OCI-LY1 (cell line): ENCODE data around the gene GRB10.

Experiments
- H2AFZ ChIP-seq: fragments of 200-600 bp; sonication (generic), shearing (Covaris generic); 2 replicates; pipeline ENCODE4 v1.6.0; 2014; ENCODE audit warnings: antibody characterized with exemption, mild to moderate bottlenecking, low read length
- H3F3A ChIP-seq: fragments of 200-600 bp; sonication (generic), shearing (Covaris generic); 2 replicates; pipeline ENCODE4 v1.6.0; 2014; ENCODE audit warnings: mild to moderate bottlenecking, antibody characterized with exemption, low read length, moderate library complexity; ENCODE audit not compliant: insufficient read depth
- H3K27ac ChIP-seq: fragments of 200-600 bp; sonication (generic); 2 replicates; pipeline ENCODE4 v1.5.1; 2014; ENCODE audit warnings: low read length, mixed run types, mild to moderate bottlenecking, low read depth; ENCODE audit not compliant: poor library complexity, severe bottlenecking
- H3K27me3 ChIP-seq: fragments of 200-600 bp; sonication (generic); 2 replicates; pipeline ENCODE4 v1.6.0; 2014; ENCODE audit warnings: antibody characterized with exemption, mild to moderate bottlenecking, low read length, moderate library complexity; ENCODE audit not compliant: insufficient read depth
- H3K36me3 ChIP-seq: fragments of 200-600 bp; sonication (generic); 2 replicates; pipeline ENCODE4 v1.6.1; 2014; ENCODE audit warnings: mild to moderate bottlenecking, antibody characterized with exemption, low read length, moderate library complexity, mixed read lengths; ENCODE audit not compliant: insufficient read depth
- H3K4me1 ChIP-seq: fragments of 200-600 bp; sonication (generic); 2 replicates; pipeline ENCODE4 v1.5.1; 2014; ENCODE audit warnings: mild to moderate bottlenecking, low read length, moderate library complexity; ENCODE audit not compliant: insufficient read depth, severe bottlenecking
- H3K4me2 ChIP-seq: fragments of 200-600 bp; sonication (generic), shearing (Covaris generic); 2 replicates; pipeline ENCODE4 v1.6.1; 2014; ENCODE audit warnings: low read length
- H3K4me3 ChIP-seq: fragments of 200-600 bp; sonication (generic); 2 replicates; pipeline ENCODE4 v1.5.1; 2014; ENCODE audit warnings: low read length, low read depth, mild to moderate bottlenecking, mixed read lengths; ENCODE audit not compliant: poor library complexity, severe bottlenecking
- H3K79me2 ChIP-seq: fragments of 200-600 bp; shearing (Covaris generic); 2 replicates; pipeline ENCODE4 v1.6.1; 2016; ENCODE audit warnings: mixed run types, low read length, mixed read lengths; ENCODE audit not compliant: insufficient read depth
- H3K9ac ChIP-seq: fragments of 200-600 bp; sonication (generic), shearing (Covaris generic); 2 replicates; pipeline ENCODE4 v1.6.1; 2014; ENCODE audit warnings: mild to moderate bottlenecking, low read length, mixed read lengths
- H3K9me2 ChIP-seq: fragments of 200-600 bp; sonication (generic), shearing (Covaris generic); 2 replicates; pipeline ENCODE4 v1.6.1; 2014; ENCODE audit warnings: low read depth, mild to moderate bottlenecking, low read length, mixed read lengths
- H3K9me3 ChIP-seq: fragments of 200-600 bp; shearing (Covaris generic); 2 replicates; pipeline ENCODE4 v1.6.1; 2014; ENCODE audit warnings: low read length, mixed read lengths
- H4K20me1 ChIP-seq: fragments of 200-600 bp; sonication (generic), shearing (Covaris generic); 2 replicates; pipeline ENCODE4 v1.6.0; 2016; ENCODE audit warnings: mild to moderate bottlenecking, low read length; ENCODE audit not compliant: insufficient read depth
- CTCF ChIP-seq: fragments of 200-600 bp; sonication (generic), shearing (Covaris generic); IDR thresholded peaks from 2 replicates; pipeline ENCODE4 v1.5.1; 2017; ENCODE audit warnings: mild to moderate bottlenecking, antibody characterized with exemption, low read length, moderate library complexity, mixed read lengths
- EZH2 ChIP-seq: fragments of 200-600 bp; sonication (generic), shearing (Covaris generic); IDR thresholded peaks from 2 replicates; pipeline ENCODE4 v1.8.0; 2017; ENCODE audit warnings: borderline replicate concordance, mixed run types, mild to moderate bottlenecking, antibody characterized with exemption, low read length, moderate library complexity, mixed read lengths

GRB10 gene

GRCh38 chr7:50557099-50557498 lies 225.6 kb downstream of the GRB10 start:
- Histone ChIP-seq H2AFZ (no peak overlapping the region), H3K9ac (no peak overlapping the region), H3K4me1 (no peaks in the 10 kb centered on the region), H3K9me3 (no peaks in the 10 kb centered on the region), H3K4me3 (no peak overlapping the region), H3K9me2 (no peaks in the 10 kb centered on the region), H3K79me2 (no peaks in the 10 kb centered on the region), H3K27me3 (0 out of 2 replicates have a peak, but pooled peaks cover 3% of the 10 kb centered on the region), H3F3A (no peaks in the 10 kb centered on the region), H4K20me1 (no peaks in the 10 kb centered on the region), H3K36me3 (no peaks in the 10 kb centered on the region), H3K4me2 (no peak overlapping the region), H3K27ac (no peak overlapping the region)
- TF ChIP-seq EZH2: no peak
- TF ChIP-seq CTCF: no peak

GRCh38 chr7:50556247-50556991 lies 226.3 kb downstream of the GRB10 start:
- no peak overlapping the region for H3K27ac ChIP-seq
- TF ChIP-seq CTCF (no peak), EZH2 (no peak)
- H3K27me3 ChIP-seq: 0 out of 2 replicates have a peak, but pooled peaks cover 3% of the 10 kb centered on the region
- H3K79me2 ChIP-seq: no peaks in the 10 kb centered on the region
- no peak overlapping the region for H3K4me2 ChIP-seq
- no peaks in the 10 kb centered on the region for H3K9me3 ChIP-seq
- no peaks in the 10 kb centered on the region for H4K20me1 ChIP-seq
- no peak overlapping the region for H2AFZ ChIP-seq
- H3K36me3 ChIP-seq: no peaks in the 10 kb centered on the region
- no peaks in the 10 kb centered on the region for H3K4me1 ChIP-seq
- no peak overlapping the region for H3K9ac ChIP-seq
- H3K4me3 ChIP-seq: no peak overlapping the region
- no peaks in the 10 kb centered on the region for H3K9me2 ChIP-seq
- no peaks in the 10 kb centered on the region for H3F3A ChIP-seq

GRCh38 chr7:50555594-50556140 lies 227.0 kb downstream of the GRB10 start:
- no peak overlapping the region for H3K4me3 ChIP-seq
- no peaks in the 10 kb centered on the region for H4K20me1 ChIP-seq
- H2AFZ ChIP-seq: no peak overlapping the region
- 0 out of 2 replicates have a peak, but pooled peaks cover 3% of the 10 kb centered on the region for H3K27me3 ChIP-seq
- H3K9me2 ChIP-seq: no peaks in the 10 kb centered on the region
- H3K27ac ChIP-seq: no peak overlapping the region
- no peak overlapping the region for H3K9ac ChIP-seq
- H3K4me1 ChIP-seq: no peaks in the 10 kb centered on the region
- no peaks in the 10 kb centered on the region for H3F3A ChIP-seq
- H3K79me2 ChIP-seq: no peaks in the 10 kb centered on the region
- H3K36me3 ChIP-seq: no peaks in the 10 kb centered on the region
- no peaks in the 10 kb centered on the region for H3K9me3 ChIP-seq
- no peak overlapping the region for H3K4me2 ChIP-seq
- no peak for TF ChIP-seq CTCF
